Endothelial cell of umbilical vein (primary cell): Measurements from ENCODE around the gene GRID1. TPM values are rescaled to one million over a fixed set of nuclear protein-coding genes. Genes with fewer than 3 reads are reported as not detected.

Source experiments
- BruUV-seq: library from RNA; stranded (reverse); fragments of 400-500 nt; replicated peaks from 2 replicates; lab custom pipeline; 2021; lab: Mats Ljungman, UMichigan
- CTCF ChIA-PET: fragments of 300-600, 350-600 bp; sonication (Branson Sonifier 250); formaldehyde crosslinking; loops from one replicate; lab custom pipeline; 2021; ENCODE audit warnings: antibody characterized with exemption, inconsistent platforms; lab: Charles Lee
- POLR2A ChIA-PET: fragments of 300-600, 350-600 bp; sonication (Branson Sonifier 250); formaldehyde crosslinking; loops from one replicate; lab custom pipeline; 2021; ENCODE audit warnings: antibody characterized with exemption, inconsistent platforms; lab: Charles Lee
- DNase-seq: peaks from one replicate; pipeline ENCODE4 v3.0.0-alpha.2; 2011; ENCODE audit warnings: low read depth, low spot score
- FAIRE-seq: peaks from 2 replicates; lab custom pipeline; 2011; peaks lifted over from hg19 to GRCh38; lab: Jason Lieb, UNC
- H2AFZ ChIP-seq: 2 replicates; pipeline ENCODE4 v1.6.0; 2012; ENCODE audit warnings: low read depth, low read length, control low read depth, inconsistent platforms
- H3K27ac ChIP-seq: 2 replicates; pipeline ENCODE4 v1.5.1; 2011; ENCODE audit warnings: low read depth, mild to moderate bottlenecking, control low read depth, low read length, moderate library complexity; ENCODE audit not compliant: insufficient read depth
- H3K27me3 ChIP-seq, 2 experiments: 2 replicates each; pipeline versions ENCODE4 v1.6.0 to v1.6.1; 2011; ENCODE audit warnings: low read length in 2 of 2, mixed read lengths in 1 of 2; ENCODE audit not compliant: control insufficient read depth in 2 of 2, insufficient read depth in 2 of 2
- H3K36me3 ChIP-seq, 2 experiments: 2 replicates in 1 of 2; 3 replicates in 1 of 2; pipeline ENCODE4 v1.5.1; 2011; ENCODE audit warnings: low read length in 2 of 2, mild to moderate bottlenecking in 1 of 2, moderate library complexity in 1 of 2; ENCODE audit not compliant: control insufficient read depth in 2 of 2, insufficient read depth in 2 of 2; ENCODE audit errors: extremely low read depth in 1 of 2
- H3K4me1 ChIP-seq: 3 replicates; pipeline ENCODE4 v1.5.1; 2011; ENCODE audit warnings: mild to moderate bottlenecking, low read length; ENCODE audit not compliant: control insufficient read depth, insufficient read depth; ENCODE audit errors: extremely low read depth
- H3K4me2 ChIP-seq: 2 replicates; pipeline ENCODE4 v1.6.1; 2011; ENCODE audit warnings: low read length, control low read depth, mixed read lengths; ENCODE audit not compliant: insufficient read depth
- H3K4me3 ChIP-seq, 3 experiments: fragments of 200-600 bp in 1 of 3; sonication (generic), shearing (Covaris generic) in 1 of 3; replicated peaks in 1 of 3; 2 replicates each; pipeline ENCODE4 v1.5.1; 2011 to 2016; ENCODE audit warnings: control low read depth in 3 of 3, low read length in 3 of 3, mild to moderate bottlenecking in 2 of 3, inconsistent platforms in 1 of 3, low read depth in 1 of 3, moderate library complexity in 1 of 3; ENCODE audit not compliant: insufficient read depth in 1 of 3
- H3K79me2 ChIP-seq: 2 replicates; pipeline ENCODE4 v1.6.0; 2012; ENCODE audit warnings: low read length, inconsistent platforms; ENCODE audit not compliant: control insufficient read depth, insufficient read depth
- H3K9ac ChIP-seq: replicated peaks from 2 replicates; pipeline ENCODE3; 2011; ENCODE audit warnings: low read length, control low read depth; ENCODE audit not compliant: insufficient read depth; ENCODE audit errors: extremely low read depth
- H3K9me1 ChIP-seq: replicated peaks from 3 replicates; pipeline ENCODE4 v1.6.0; 2011; ENCODE audit warnings: mild to moderate bottlenecking, low read length; ENCODE audit not compliant: control insufficient read depth, insufficient read depth; ENCODE audit errors: extremely low read depth
- H3K9me3 ChIP-seq: replicated peaks from 2 replicates; pipeline ENCODE4 v1.5.1; 2012; ENCODE audit warnings: low read length, inconsistent platforms; ENCODE audit not compliant: control insufficient read depth, insufficient read depth
- H4K20me1 ChIP-seq: replicated peaks from 2 replicates; pipeline ENCODE3; 2011; ENCODE audit warnings: mild to moderate bottlenecking, low read length; ENCODE audit not compliant: control insufficient read depth, insufficient read depth; ENCODE audit errors: extremely low read depth
- EZH2 ChIP-seq: IDR thresholded peaks from 2 replicates; pipeline ENCODE4 v1.6.1; 2012; ENCODE audit warnings: borderline replicate concordance, low read depth, mild to moderate bottlenecking, moderate library complexity, low read length, inconsistent platforms; ENCODE audit not compliant: severe bottlenecking
- FOS ChIP-seq: IDR thresholded peaks from 2 replicates; pipeline ENCODE4 v1.6.1; 2011; ENCODE audit warnings: mild to moderate bottlenecking, low read length, moderate library complexity, borderline replicate concordance; ENCODE audit not compliant: insufficient read depth
- GATA2 ChIP-seq: IDR thresholded peaks from 2 replicates; pipeline ENCODE4 v1.7.0; 2011; ENCODE audit warnings: low read depth, mild to moderate bottlenecking, moderate library complexity, mixed read lengths, low read length; ENCODE audit not compliant: insufficient read length, insufficient read depth
- JUN ChIP-seq: IDR thresholded peaks from 2 replicates; pipeline ENCODE4 v1.6.1; 2011; ENCODE audit warnings: borderline replicate concordance, low read depth; ENCODE audit not compliant: insufficient read length, insufficient read depth
- MYC ChIP-seq: IDR thresholded peaks from one replicate; pipeline ENCODE4 v1.6.1; 2011; ENCODE audit warnings: mild to moderate bottlenecking, low read depth, low read length
- POLR2A ChIP-seq: IDR thresholded peaks from 2 replicates; pipeline ENCODE4 v1.6.1; 2012; ENCODE audit warnings: low read depth, mild to moderate bottlenecking, control low read depth, low read length
- POLR2AphosphoS5 ChIP-seq: IDR thresholded peaks from 2 replicates; pipeline ENCODE4 v1.6.1; 2012; ENCODE audit warnings: low read depth, mild to moderate bottlenecking, control low read depth, low read length, moderate library complexity; ENCODE audit not compliant: insufficient read depth
- dilution Hi-C: fragments of 300-500 bp; cut with MboI; formaldehyde crosslinking; loops from one replicate; pipeline ENCODE4 v1.15.0; 2019; ENCODE audit warnings: low sequenced_read_pairs; ENCODE audit not compliant: extremely low pct_ligation_motif_present
- intact Hi-C: fragments of 100-400 bp; cut with micrococcal nuclease; formaldehyde crosslinking; loops from one replicate; pipeline ENCODE4 v1.10.0; 2022
- polyA plus RNA-seq, 4 experiments: library from polyadenylated mRNA; depleted of rRNA in 3 of 4; stranded (reverse) in 3 of 4; unstranded in 1 of 4; fragments of >200 nt; gene quantifications; 2 replicates each; pipeline versions ENCODE4 v1.2.1 to v1.2.3, GENCODE V29; 2011 to 2012; ENCODE audit warnings: missing spikeins in 1 of 4
- total RNA-seq: library from RNA; stranded (reverse); gene quantifications from 2 replicates; pipeline ENCODE4 v1.2.3, GENCODE V29; 2021
- TF ChIP-seq, protein P1 (sequence below): IDR thresholded peaks from 2 replicates; pipeline ENCODE4 v1.6.1; 2011; ENCODE audit not compliant: insufficient read depth, insufficient read length
- TF ChIP-seq, protein P2 (sequence below), 2 donors: IDR thresholded peaks; 1 replicate in 1 of 2; 2 replicates in 1 of 2; pipeline ENCODE4 v1.5.1; 2011; ENCODE audit warnings: low read length in 2 of 2, mild to moderate bottlenecking in 2 of 2, moderate library complexity in 2 of 2, control low read depth in 1 of 2, inconsistent platforms in 1 of 2, low read depth in 1 of 2; ENCODE audit not compliant: insufficient read depth in 1 of 2; ENCODE audit errors: extremely low read depth in 1 of 2

GRID1 gene
- total and polyA plus RNA-seq, 2 donors (not counting 3 experiments of a cell fraction or from before 2014, with no cell fraction given): not detected

DNA sequence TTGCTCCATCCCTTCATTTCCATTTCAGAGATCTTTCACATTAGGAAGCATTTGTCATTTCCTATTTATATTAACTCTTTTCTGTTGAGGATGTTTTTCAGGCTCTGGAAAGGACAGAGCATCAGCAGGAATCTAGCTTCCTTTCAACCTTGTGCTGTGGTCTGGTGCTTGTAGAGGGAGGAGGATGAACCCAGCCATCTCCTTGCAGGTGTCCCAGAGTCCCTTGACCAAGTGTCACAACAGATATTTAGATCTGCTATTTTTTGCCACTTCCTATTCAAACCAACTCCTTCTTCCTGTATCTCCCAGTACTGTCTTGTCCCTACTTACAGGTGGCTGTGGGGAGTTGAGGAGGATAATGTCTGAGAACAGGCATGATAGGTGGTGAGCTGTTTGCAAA is 742.8 kb downstream of the GRID1 start:
- no peaks in the 10 kb centered on the region for H3K79me2 ChIP-seq
- POLR2A ChIA-PET: no interaction called here
- no peaks in the 10 kb centered on the region for H4K20me1 ChIP-seq
- H3K36me3 ChIP-seq: no peaks in the 10 kb centered on the region
- no peak overlapping the region for H2AFZ ChIP-seq
- dilution Hi-C loops: no loop called here
- no peak overlapping the region for H3K4me3 ChIP-seq
- H3K4me1 ChIP-seq: no peaks in the 10 kb centered on the region
- no peak for FAIRE-seq
- no peak overlapping the region for H3K4me2 ChIP-seq
- H3K9me3 ChIP-seq: no peaks in the 10 kb centered on the region
- CTCF ChIA-PET: no interaction called here
- BruUV-seq: no TSS peak
- no peaks in the 10 kb centered on the region for H3K27me3 ChIP-seq
- no peak for TF ChIP-seq POLR2A
- TF ChIP-seq, protein P1, sequence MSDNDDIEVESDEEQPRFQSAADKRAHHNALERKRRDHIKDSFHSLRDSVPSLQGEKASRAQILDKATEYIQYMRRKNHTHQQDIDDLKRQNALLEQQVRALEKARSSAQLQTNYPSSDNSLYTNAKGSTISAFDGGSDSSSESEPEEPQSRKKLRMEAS: no peak
- no peak for TF ChIP-seq POLR2AphosphoS5
- no peak for TF ChIP-seq EZH2
- TF ChIP-seq GATA2: no peak
- no peak for TF ChIP-seq JUN
- no peak for TF ChIP-seq MYC
- TF ChIP-seq FOS: no peak
- TF ChIP-seq, protein P2, sequence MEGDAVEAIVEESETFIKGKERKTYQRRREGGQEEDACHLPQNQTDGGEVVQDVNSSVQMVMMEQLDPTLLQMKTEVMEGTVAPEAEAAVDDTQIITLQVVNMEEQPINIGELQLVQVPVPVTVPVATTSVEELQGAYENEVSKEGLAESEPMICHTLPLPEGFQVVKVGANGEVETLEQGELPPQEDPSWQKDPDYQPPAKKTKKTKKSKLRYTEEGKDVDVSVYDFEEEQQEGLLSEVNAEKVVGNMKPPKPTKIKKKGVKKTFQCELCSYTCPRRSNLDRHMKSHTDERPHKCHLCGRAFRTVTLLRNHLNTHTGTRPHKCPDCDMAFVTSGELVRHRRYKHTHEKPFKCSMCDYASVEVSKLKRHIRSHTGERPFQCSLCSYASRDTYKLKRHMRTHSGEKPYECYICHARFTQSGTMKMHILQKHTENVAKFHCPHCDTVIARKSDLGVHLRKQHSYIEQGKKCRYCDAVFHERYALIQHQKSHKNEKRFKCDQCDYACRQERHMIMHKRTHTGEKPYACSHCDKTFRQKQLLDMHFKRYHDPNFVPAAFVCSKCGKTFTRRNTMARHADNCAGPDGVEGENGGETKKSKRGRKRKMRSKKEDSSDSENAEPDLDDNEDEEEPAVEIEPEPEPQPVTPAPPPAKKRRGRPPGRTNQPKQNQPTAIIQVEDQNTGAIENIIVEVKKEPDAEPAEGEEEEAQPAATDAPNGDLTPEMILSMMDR (IDR thresholded peaks at IDR 0.05; ENCODE audit: extremely low read depth in 1 of 2, insufficient read depth in 1 of 2, low read depth in 1 of 2, low read length in 2 of 2): no peak
- H3K27ac ChIP-seq: no peak overlapping the region
- no peak for DNase-seq
- intact Hi-C loops: no loop called here
- H3K9ac ChIP-seq: no peak overlapping the region
- H3K9me1 ChIP-seq: no peaks in the 10 kb centered on the region
